Ammon's horn (tissue), 1 donor: ENCODE measurements around the gene MTHFD2L.

Experiments
- DNase-seq: peaks from one replicate; pipeline ENCODE4 v3.0.0-alpha.2; 2016; ENCODE audit warnings: low spot score

The MTHFD2L gene

DNA sequence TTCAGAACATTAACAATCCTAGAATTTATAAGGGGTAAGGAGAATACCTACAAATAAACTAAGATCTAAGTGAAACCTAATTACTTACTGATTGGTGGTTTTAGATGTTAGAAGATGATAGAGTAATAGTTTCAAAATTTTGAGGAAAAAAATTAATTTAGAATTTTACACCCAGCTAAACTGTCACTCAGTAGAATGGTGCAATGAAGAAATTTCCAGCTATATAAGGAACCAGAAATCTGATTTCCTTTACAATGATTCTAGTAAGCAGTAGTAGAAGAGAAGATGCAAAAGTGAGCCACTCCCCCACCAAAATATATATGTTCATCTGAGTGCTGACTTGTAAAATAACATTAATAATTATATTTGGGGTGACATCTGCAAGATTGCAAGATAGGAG, 95.0 kb downstream of the MTHFD2L start:
- DNase-seq: no peak

DNA sequence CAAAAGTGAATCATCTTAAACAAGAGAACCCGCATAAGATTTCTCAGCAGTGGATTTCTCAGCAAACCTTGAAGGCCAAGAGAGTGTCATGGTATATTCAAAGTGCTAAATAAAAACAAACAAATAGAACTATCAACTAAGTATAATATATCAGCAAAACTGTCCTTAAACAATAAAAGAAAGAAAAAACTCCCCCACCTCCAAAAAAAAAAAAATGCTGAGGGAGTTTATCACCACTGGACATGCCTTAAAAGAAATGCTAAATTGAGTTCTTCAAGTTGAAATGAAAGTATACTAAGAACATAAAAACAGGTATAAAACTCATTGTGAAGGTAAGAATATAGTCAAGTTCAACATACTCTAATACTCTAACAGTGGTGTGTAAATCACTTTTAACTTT, 96.5 kb downstream of the MTHFD2L start:
- DNase-seq: no peak

DNA sequence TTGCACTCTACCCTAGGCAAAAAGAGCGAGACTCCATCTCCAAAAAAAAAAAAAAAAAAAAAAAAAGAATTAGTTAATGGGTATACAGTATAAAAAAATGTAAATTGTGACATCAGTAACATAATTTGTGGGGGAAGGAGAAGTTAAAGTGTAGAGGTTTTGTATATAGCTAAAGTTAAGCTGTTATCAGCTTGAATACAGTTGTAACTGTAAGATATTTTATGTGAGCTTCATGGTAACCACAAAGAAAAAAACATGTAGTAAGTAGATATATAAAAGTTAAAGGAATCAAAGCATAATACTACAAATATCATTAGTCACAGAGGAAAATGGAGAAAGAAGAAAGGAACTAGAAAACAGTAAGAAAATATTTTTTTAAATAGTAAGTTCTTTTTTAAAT, 97.2 kb downstream of the MTHFD2L start:
- no peak for DNase-seq

DNA sequence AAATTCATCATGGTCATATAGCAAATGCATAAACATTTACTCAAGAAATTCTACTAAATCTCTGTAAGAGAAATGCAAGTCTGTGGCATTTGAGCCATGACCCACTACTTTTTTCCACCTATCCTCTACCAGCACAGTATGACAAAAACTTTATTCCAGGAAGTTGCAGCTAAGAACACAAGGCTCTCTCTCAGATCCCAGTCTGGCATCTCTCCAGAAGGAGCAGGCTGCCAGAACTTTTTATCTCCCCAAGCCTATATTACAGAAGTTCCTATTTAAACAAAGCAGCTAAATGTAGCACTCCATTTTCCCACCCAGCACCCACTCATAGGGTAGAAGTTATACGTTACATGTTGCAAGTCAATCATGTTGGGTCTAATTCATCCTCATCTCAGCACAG, 101.0 kb downstream of the MTHFD2L start:
- DNase-seq: no peak

DNA sequence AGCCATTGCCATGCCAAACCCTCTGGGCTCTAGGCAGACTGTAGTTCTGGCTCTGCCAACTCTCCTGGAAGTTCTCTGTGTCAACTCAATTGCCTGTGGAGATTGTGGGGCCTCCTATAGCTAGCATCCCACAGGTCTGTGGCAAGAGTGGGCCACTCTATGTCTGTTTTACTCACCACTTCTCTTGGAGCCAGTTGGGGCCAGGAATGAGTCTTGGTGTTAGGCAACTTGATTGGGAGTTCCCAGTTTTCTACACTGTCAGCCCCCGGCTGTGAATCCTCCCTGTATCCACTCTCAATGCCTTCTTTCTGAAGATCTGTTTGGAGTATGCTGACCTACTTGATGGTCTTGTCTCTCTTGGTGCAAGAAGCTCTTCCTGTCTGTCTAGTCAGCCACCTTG, 102.1 kb downstream of the MTHFD2L start:
- no peak for DNase-seq

DNA sequence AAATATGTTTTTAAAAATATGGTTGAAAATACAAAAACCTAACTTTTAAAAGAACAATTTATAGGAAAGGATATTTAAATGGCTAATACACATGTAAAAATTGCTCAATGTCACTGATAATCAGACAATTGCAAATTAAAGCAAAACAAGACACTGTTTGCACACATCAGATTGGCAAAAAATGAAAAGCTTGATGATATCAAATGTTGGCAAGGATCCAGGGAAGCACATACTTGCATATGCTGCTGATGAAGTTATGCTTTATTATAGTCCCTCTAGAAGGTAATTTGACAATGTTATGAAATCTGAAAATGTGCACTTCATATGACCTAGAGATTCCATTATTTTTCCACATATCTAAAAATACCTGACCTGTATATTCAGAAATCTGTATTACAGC, 104.6 kb downstream of the MTHFD2L start:
- no peak for DNase-seq

DNA sequence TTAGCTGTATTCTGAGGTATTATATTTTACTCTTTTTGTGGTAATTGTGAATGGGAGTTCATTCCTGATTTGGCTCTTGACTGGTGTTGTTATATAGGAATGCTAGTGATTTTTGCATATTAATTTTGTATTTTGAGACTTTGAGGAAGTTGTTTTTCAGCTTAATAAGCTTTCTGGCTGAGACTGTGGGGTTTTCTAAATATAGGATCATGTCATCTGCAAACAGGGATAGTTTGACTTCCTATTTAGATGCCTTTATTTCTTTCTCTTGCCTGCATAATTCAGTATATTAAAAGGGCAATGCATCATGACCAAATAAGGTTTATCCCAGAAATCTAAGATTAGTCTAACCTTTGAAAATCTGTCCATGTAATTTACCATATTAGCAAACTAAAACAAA, 105.6 kb downstream of the MTHFD2L start:
- no peak for DNase-seq

DNA sequence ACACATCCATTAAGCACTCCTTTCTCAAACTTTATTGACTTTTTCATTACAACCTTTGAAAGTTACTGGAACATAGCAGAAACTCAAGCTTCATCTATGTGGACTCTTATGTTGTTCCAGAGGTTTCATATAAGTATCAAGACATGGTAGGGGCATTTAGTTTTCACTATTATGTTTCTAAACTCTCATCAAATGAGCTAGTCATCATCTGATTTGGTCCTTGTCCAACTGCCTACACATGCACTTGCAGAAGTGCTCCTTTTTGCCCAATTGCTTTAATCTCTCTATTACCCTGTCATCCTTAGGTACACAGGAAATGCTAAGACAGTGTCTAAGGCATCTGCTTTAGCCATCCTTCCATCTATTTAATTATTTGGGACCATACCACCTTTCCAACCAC, 108.2 kb downstream of the MTHFD2L start:
- no peak for DNase-seq

DNA sequence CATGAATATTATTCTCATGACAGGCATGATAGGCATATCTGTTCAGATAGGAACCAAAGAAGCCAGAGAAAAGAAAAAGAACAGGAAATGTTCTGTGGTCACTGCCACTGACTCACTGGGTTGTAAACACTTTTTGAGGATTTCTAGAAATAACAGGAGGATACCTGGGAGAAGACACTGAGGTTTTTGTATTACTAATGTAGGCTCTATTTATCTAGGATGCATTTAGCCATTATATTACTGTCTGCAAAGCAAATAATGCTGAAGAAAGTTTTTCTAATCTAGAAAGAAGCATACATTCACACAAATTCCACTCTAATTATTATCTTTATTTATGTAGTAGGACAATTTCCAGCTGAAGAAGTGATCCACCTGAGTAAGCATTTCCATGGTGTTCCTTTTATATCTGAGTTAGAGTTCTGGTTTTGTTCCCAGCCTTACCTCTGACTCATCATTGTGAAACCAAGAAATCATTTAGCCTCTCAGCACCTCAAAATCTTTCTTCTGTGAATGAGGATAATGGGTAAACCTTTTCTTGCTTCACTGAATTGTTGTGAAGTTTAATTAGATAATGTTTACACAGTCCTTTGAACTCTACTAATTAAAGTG, 110.2 kb downstream of the MTHFD2L start:
- no peak for DNase-seq

DNA sequence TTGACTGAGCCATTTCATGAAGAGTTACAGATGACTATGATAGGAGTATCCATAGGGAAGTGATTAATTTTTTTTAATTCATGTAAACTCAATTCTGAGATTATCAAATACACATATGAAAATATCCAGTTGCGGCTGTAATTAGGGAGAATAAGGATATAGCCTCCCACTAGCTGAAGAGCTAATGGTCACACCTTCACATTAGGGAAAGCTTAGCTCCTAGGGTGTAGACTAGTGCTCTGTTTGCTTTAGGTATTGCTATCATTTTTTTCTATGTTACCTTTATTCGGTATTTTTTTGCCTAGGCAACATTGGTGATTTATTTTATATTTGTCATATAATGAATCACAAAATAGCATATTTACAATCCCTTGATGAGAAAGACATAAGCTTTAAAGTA, 110.7 kb downstream of the MTHFD2L start:
- DNase-seq: no peak

DNA sequence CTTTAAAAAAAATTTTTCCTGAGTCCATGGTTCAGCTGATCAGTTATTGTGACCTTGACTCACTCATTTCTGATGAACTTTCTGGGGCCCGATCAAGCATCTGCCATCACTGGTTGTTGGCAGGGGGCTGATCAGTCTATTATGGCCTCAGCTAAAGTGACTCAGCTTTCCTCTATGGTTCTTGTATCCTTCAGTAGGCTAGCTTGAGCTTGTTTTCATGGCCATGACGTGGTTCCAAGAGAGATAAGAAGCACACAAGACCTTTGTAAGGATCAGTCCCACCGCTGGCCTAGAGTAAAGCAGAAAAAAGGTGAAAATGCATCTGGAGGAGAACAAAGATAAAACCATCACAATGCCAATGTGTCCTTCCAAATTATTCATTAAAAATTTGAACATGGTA, 120.6 kb downstream of the MTHFD2L start:
- DNase-seq: no peak

DNA sequence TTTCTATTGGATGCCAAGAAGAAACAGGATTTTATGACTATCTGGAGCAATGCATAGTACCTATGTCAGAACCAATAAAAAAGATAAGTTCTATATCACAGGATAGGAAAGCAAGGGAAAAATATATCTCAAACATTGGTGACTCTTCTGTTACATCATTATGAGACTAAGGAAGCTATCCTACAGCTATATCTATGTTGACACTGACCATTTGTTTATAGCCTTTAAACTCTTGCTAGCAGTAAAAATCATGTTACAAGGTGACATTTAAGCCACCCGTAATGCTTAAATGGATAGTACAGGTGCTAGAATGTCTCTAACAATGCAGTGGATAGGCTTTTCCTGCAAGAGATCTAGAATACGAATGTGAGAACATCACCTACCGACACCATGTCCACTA, 121.8 kb downstream of the MTHFD2L start:
- no peak for DNase-seq

DNA sequence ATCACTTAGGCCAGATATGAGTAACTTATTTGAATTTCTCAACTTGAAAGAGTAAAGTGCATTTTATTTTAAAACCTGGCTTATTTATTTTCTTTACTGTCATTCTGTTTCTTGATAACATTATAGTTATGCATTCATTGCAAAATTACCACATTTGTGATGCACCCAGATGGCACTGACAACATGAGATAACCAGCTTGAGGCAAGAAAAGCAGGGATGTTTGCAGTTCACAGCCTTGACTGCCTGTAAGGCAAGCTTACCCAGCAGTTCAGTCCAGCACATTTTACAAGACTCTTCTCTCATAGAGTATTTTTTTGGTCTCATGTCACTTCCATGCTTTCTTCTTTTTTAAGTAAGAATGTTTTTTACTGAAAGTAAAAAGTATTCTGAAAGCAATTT, 125.0 kb downstream of the MTHFD2L start:
- DNase-seq: no peak

DNA sequence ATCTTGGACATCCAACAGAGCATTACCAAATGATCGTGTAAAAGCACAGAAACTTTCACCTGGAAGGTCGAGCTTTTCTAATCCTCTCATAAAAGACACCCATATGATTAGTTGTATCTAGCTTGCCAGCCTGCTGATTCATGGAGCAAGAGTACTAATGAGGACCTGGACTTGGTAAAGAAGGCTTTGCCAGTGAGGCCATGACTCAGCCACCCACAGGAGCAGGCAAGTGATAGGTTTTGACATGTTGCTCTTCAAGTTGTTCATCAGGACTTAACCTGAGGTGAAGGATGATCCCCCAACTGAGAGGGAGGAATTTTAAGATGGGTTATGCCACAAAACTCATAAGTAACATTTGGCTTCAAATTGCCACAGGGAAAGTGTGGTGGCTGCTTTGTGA, 125.7 kb downstream of the MTHFD2L start:
- DNase-seq: no peak

DNA sequence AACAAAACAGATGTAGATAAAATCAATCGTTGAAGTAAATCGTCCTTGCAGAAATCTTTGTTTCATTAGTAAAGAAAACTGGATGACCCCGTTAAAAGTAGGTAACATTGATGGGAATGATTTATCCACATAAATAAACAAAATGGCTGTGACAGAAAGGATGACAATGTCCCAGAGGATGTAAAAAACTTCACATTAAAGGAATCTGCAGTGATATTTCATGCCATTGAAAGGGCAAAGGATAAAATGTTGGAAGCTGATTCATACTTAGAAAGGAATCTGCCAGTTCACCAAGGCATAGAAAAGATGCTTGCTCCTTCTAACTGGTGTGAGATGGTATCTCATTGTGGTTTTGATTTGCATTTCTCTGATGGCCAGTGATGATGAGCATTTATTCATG, 126.1 kb downstream of the MTHFD2L start:
- no peak for DNase-seq

DNA sequence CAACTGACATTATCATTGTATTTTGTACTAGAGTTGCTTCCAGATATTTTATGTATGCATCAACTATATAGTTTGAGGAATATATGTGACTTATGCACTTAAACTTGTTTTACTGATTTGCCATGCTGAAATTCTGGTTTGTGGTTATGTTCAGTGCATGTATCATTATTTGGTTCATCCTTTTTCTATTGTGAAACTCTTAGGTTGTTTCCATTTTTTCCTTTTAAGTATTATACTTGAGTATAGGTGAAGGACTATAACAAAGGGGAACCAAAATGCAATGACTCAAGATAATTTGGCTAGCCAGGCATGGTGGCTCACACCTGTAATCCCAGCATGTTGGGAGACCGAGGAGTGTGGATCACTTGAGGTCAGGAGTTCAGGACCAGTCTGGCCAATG, 129.2 kb downstream of the MTHFD2L start:
- DNase-seq: no peak

DNA sequence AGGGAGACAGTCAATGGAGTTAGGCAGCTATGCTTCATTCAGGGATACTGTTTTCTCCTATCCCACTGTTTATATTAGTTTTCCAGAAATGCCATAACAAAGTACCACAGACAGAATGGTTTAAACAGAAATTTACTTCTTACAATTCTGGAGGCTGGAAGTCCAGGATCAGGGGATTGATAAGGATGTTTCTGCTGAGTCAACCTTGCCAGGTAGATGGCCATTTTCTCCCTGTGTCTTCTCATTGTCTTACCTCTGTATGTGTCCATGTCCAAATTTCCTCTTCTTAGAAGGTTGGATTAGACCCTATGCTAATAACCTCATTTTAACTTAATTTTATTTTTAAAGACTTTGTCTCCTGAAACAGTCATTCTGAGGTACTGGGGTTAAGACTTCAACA, 129.9 kb downstream of the MTHFD2L start:
- no peak for DNase-seq

DNA sequence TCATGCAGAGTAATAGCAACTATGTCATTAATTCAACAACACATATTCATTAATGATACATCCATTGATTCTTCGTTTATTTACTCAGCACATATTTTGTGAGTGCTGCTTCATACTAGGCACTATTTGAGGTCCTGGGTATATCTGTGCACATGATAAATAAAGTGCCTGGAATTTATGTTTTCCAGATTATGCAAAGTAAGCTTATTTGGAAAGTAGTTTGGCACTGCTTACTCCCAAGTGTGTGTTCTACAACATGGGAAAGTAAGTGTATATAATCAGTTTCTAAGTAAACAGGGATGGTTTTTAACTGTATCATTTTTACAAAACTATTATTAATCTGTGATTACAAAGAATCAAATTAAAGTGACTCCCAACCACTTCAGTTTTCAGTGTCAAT, 133.6 kb downstream of the MTHFD2L start:
- DNase-seq: no peak

DNA sequence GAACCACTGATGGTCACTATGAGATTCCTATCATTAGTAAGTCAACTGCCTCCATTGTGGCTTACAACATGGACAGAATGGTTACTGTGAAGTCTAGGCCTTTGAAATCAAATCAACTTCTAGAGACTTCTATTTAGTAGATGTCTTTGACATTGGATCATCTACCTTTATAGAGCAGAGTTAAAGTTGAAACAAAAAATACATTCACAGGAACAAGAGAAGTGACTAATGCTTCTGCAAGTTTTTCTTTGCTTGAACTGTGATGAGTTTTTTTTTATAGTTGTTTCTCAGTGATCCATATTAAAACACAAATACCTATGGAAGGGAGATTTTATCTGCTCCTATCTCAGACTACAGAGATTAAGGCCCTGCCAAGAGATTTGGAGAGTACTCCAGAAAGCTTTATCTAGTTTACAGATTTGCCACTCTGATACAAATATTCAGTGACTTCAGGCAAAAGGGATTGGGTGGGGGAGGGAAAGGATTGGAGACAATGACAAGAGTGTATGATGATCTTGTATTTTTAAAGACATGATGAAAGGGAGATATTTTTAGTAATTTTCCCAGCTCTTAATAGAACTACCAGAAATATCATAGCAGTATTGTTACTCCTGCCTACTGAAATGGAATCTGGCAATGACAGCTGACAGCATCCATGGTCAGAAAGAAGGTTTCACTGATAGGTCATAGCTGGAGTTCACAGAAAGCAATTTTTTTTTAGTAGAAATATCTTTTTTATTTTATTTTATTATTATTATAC, 134.4 kb downstream of the MTHFD2L start:
- no peak for DNase-seq

DNA sequence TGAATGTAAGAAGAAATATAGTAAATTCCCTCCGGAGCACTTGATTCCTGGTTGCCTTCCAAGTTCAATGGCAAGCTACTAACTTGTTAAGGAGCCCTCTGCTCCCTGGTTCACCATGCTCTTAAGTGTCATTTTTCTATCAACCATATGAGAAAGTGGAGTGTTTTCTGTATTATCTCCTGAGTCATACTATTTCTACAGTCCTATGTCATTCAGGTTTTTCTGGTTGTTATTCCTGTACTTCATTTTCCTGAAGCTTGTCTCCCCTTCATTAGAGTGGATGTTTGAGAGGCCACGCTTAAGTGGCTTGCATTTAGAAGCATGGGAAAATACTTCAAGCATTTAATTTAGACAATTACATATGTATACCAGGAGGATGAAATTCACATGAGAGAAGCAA, 135.6 kb downstream of the MTHFD2L start:
- DNase-seq: no peak

DNA sequence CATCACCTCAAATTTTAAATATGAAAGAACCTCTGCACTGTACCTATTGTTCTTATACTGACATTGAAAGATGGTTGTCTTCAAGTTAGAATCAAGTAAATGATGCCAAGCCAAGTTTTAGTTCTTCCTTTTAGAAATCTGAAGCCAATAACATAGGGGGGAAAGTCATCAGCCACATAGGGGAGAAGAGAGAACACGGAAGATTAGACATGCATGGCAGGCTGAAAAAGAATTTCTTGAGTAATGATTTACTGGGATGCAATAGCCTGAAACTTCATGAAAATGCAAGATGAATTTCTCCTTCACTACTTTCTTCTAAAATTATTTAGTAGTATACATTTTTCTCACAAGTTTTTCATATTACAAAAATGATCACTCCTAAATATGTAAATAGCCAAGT, 136.8 kb downstream of the MTHFD2L start:
- no peak for DNase-seq

DNA sequence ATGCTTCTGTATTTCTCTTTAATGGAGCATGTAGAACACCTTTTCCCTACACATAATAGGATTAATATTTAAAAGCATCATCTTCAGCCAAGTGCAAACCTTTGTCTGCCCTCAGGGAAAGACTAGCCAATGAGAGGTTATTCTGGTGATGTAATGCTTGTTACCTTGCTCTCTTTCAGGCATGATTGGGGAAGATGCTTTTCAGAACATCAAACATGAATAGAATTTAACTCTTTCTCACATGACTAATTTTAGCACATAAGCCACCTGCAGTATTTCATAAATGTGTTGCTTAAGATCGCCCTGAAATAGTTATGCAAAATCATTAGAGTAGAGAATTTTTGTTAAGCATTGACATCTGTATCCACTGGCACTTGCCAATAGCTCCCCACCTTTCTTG, 139.6 kb downstream of the MTHFD2L start:
- DNase-seq: no peak

DNA sequence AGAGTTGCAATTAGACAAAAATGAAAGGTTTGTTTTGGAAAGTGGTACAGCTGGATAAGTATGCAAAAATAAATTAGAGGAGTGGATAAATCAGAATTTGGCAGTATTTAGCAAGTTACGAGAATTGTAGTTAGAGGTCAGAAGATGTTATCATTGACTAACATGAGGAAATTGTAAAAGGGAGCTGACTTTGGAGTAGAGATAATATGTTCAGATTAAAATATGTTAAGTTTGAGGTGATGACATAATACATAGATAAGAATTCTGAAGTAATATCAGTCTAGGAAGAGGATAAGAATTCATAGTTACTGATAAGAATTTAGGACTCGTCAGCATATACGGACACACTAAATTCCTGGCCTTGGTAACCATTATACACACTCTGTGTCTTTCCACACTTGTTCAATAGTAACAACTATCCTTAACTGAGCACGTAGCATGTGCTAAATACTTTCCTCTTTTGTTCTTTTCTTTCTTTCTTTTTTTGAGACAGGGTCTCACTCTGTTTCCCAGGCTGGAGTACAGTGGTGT, 146.2 kb downstream of the MTHFD2L start:
- DNase-seq: no peak

DNA sequence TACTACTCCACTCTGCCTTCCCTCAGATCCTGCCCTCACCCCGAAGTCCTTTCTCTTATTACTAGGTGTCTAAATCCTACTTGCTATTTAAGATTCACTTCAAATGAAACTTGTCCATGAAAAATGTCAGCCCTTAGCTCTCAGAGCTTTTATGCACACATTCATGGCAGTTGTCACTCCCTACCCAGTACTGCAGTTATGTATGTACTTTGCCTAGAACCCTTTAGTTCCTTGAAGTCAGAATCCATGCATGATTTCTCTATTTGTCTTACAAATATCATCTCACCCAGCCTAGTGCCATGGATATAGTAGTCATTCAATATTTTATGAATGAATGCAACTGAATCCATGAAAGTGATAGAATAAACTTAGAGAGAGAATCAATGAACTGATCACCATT, 147.1 kb downstream of the MTHFD2L start:
- no peak for DNase-seq
